ENCODE results near the gene ATP1B3.
"Not testable (repeated sequence)": the region's sequence is repeated elsewhere in the genome, so short reads cannot be mapped to it uniquely, and the experiment has no call there.

ATP1B3 gene

GRCh38 chr3:141876381-141876890 lies at the start of gene ATP1B3:
ATP1B3 (plus strand) TSS chr3:141876643; CDS start chr3:141876802, 159 bp downstream.
- peak; percentile 12 to 87 (median 70) for DNase-seq

GRCh38 chr3:141828487-141828886 lies 48.0 kb upstream of the ATP1B3 start:
- DNase-seq = no peak

GRCh38 chr3:141828890-141829289 lies 47.6 kb upstream of the ATP1B3 start:
- DNase-seq = no peak

GRCh38 chr3:141830508-141830907 lies 45.9 kb upstream of the ATP1B3 start:
- DNase-seq = no peak

GRCh38 chr3:141834292-141834691 lies 42.2 kb upstream of the ATP1B3 start:
- no peak for DNase-seq

GRCh38 chr3:141835557-141836229 lies 40.8 kb upstream of the ATP1B3 start:
- DNase-seq = no peak

- DNase-seq = no peak
Observed at GRCh38 chr3:141839389-141839788, 37.1 kb upstream of the ATP1B3 start.

- no peak for DNase-seq
Observed at GRCh38 chr3:141840737-141841544, 35.5 kb upstream of the ATP1B3 start.

GRCh38 chr3:141844108-141844507 lies 32.3 kb upstream of the ATP1B3 start:
- DNase-seq = no peak

- no peak for DNase-seq
Observed at GRCh38 chr3:141844812-141845211, 31.6 kb upstream of the ATP1B3 start.

- no peak for DNase-seq
Observed at GRCh38 chr3:141845407-141846049, 30.9 kb upstream of the ATP1B3 start.

GRCh38 chr3:141846050-141846433 lies 30.4 kb upstream of the ATP1B3 start:
- no peak for DNase-seq

- not testable (repeated sequence) for DNase-seq
Observed at GRCh38 chr3:141848159-141848748, 28.2 kb upstream of the ATP1B3 start.

- DNase-seq = no peak
Observed at GRCh38 chr3:141849056-141849815, 27.2 kb upstream of the ATP1B3 start.

- no peak for DNase-seq
Observed at GRCh38 chr3:141851411-141851810, 25.0 kb upstream of the ATP1B3 start.

- DNase-seq = no peak
Observed at GRCh38 chr3:141853081-141853601, 23.3 kb upstream of the ATP1B3 start.

GRCh38 chr3:141853629-141854168 lies 22.7 kb upstream of the ATP1B3 start:
- DNase-seq = no peak

GRCh38 chr3:141854599-141854998 lies 21.8 kb upstream of the ATP1B3 start:
- DNase-seq = no peak

- DNase-seq = no peak
Observed at GRCh38 chr3:141858312-141858711, 18.1 kb upstream of the ATP1B3 start.

GRCh38 chr3:141859651-141860050 lies 16.8 kb upstream of the ATP1B3 start:
- DNase-seq = no peak
